Activated CD4-positive, alpha-beta T cell treated with anti-CD3 and anti-CD28 coated beads, Interleukin-2, Interleukin-6, amounts not matched to agents 100 ng/mL and 50 ng/mL, durations not matched to agents 16 hours and 8 hours (primary cell): ENCODE data around the gene LRRC25.

Experiments used
- DNase-seq: peaks from one replicate; pipeline ENCODE4 v3.0.0-alpha.2; 2020

LRRC25 gene

GRCh38 chr19:18397242-18398202 lies at the start of gene LRRC25:
Gene LRRC25 (minus strand): TSS chr19:18397622. CDS start chr19:18396963, 659 bp downstream.
- no peak for DNase-seq

- DNase-seq = no peak
Measured at GRCh38 chr19:18446811-18447359, 49.5 kb upstream of the LRRC25 start.

- DNase-seq = no peak
Measured at GRCh38 chr19:18446145-18446810, 48.9 kb upstream of the LRRC25 start.

GRCh38 chr19:18445262-18445948 lies 48.0 kb upstream of the LRRC25 start:
- DNase-seq = no peak

GRCh38 chr19:18444513-18444912 lies 47.1 kb upstream of the LRRC25 start:
- DNase-seq = no peak

GRCh38 chr19:18443831-18444230 lies 46.4 kb upstream of the LRRC25 start:
- DNase-seq = no peak

GRCh38 chr19:18443406-18443805 lies 46.0 kb upstream of the LRRC25 start:
- DNase-seq = no peak

GRCh38 chr19:18442941-18443340 lies 45.5 kb upstream of the LRRC25 start:
- DNase-seq = no peak

- DNase-seq = no peak
Measured at GRCh38 chr19:18441804-18442788, 44.7 kb upstream of the LRRC25 start.

GRCh38 chr19:18440936-18441803 lies 43.7 kb upstream of the LRRC25 start:
- no peak for DNase-seq

GRCh38 chr19:18440415-18440877 lies 43.0 kb upstream of the LRRC25 start:
- DNase-seq = peak; percentile 46

GRCh38 chr19:18439910-18440237 lies 42.5 kb upstream of the LRRC25 start:
- DNase-seq = no peak

GRCh38 chr19:18439025-18439909 lies 41.8 kb upstream of the LRRC25 start:
- DNase-seq = no peak

- no peak for DNase-seq
Measured at GRCh38 chr19:18438331-18439024, 41.1 kb upstream of the LRRC25 start.

GRCh38 chr19:18437491-18438330 lies 40.3 kb upstream of the LRRC25 start, which contains the start of gene ISYNA1:
Gene ISYNA1 (minus strand): TSS chr19:18438133. CDS start chr19:18437979, 154 bp downstream.
- no peak for DNase-seq

- DNase-seq = peak; percentile 81
Measured at GRCh38 chr19:18436671-18437490, 39.5 kb upstream of the LRRC25 start.
